OCI-LY7 (cell line): Measurements from ENCODE around the gene ENOX1.

Experiments used
- EZH2phosphoT487 ChIP-seq: fragments of 200-600 bp; sonication (generic); IDR thresholded peaks from 2 replicates; pipeline ENCODE4 v1.6.1; 2018; ENCODE audit warnings: low read depth, borderline replicate concordance, mild to moderate bottlenecking, mixed run types, antibody characterized with exemption, low read length, moderate library complexity, mixed read lengths
- TF ChIP-seq, protein P1 (sequence below): fragments of 200-600 bp; sonication (generic); conservative IDR thresholded peaks from 2 replicates; pipeline ENCODE4 v1.5.1; 2014; ENCODE audit warnings: mild to moderate bottlenecking, antibody characterized with exemption, low read length, moderate library complexity, mixed read lengths

DNA sequence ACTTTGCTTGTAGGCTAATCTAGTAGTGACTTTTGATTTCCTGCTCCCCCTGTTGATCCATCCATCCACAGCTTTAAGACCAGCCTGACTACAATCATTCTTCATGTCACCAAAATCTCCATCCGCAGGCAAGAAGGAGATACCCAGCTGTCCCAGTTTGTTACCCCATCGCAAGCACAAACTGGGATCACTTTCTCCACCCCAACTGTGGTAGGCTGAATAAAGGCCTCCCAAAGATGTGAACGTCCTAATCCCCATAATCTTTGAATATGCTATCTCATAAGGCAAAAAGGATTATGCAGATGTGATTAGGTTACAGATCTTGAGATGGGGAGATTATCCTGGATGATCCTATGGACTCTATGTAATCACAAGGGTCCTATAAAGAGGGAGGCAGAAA, 202.0 kb downstream of the ENOX1 start:
- TF ChIP-seq, protein P1, sequence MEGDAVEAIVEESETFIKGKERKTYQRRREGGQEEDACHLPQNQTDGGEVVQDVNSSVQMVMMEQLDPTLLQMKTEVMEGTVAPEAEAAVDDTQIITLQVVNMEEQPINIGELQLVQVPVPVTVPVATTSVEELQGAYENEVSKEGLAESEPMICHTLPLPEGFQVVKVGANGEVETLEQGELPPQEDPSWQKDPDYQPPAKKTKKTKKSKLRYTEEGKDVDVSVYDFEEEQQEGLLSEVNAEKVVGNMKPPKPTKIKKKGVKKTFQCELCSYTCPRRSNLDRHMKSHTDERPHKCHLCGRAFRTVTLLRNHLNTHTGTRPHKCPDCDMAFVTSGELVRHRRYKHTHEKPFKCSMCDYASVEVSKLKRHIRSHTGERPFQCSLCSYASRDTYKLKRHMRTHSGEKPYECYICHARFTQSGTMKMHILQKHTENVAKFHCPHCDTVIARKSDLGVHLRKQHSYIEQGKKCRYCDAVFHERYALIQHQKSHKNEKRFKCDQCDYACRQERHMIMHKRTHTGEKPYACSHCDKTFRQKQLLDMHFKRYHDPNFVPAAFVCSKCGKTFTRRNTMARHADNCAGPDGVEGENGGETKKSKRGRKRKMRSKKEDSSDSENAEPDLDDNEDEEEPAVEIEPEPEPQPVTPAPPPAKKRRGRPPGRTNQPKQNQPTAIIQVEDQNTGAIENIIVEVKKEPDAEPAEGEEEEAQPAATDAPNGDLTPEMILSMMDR: no peak
- no peak for TF ChIP-seq EZH2phosphoT487
